MG63 (cell line): ENCODE measurements around the gene RPL27A. TPM values are rescaled to one million over a fixed set of nuclear protein-coding genes. Genes with fewer than 3 reads are reported as not detected.
A peak's percentile ranks its signal among the peaks of the same experiment; 100 is the strongest.

ENCODE experiments used
- DNase-seq: peaks from one replicate; pipeline ENCODE4 v3.0.0-alpha.2; 2020
- H3K27me3 ChIP-seq: fragments of 250-450 bp; sonication (Bioruptor Pico); 2 replicates; pipeline ENCODE4 v1.5.1; 2020; ENCODE audit warnings: mild to moderate bottlenecking, moderate library complexity
- H3K36me3 ChIP-seq: fragments of 250-450 bp; sonication (Bioruptor Pico); 2 replicates; pipeline ENCODE4 v1.5.1; 2020; ENCODE audit warnings: mild to moderate bottlenecking, moderate library complexity
- H3K4me3 ChIP-seq: fragments of 250-450 bp; sonication (Bioruptor Pico); 2 replicates; pipeline ENCODE4 v1.5.1; 2020; ENCODE audit warnings: mild to moderate bottlenecking, moderate library complexity
- H3K9me3 ChIP-seq: fragments of 250-450 bp; sonication (Bioruptor Pico); 2 replicates; pipeline ENCODE4 v1.5.1; 2020; ENCODE audit warnings: mild to moderate bottlenecking, moderate library complexity
- total RNA-seq: library from RNA; depleted of rRNA; stranded (reverse); fragments of >200 nt; shearing (Covaris generic); gene quantifications from 2 replicates; pipeline ENCODE4 v1.2.3, GENCODE V29; 2014; ENCODE audit warnings: low replicate concordance

RPL27A gene
- total RNA-seq, 1 experiment from 2014 or later = 1,350 TPM

DNA sequence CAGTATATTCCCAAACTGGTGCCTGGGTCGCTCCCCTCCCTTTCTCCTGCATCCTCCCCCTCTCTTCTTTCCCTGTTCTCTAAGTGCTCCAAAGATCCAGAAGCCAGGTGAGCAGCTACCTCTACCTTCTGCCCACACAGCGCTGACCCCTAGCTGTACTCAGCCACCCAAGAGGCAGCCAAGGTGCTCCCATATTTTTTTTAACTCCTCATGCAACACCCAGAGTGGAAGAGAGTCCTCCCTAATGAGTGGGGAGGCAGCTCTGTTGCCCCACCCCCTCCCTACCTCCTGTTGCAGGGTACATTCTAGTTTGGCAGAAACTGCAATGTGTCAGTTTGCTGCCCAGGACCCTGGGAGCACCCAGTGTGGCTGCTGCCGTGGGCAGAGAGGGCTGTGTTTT is 40.2 kb downstream of the RPL27A start:
- no peak overlapping the region for H3K4me3 ChIP-seq
- H3K27me3 ChIP-seq = no peaks in the 10 kb centered on the region
- DNase-seq = no peak
- H3K36me3 ChIP-seq = no peaks in the 10 kb centered on the region
- no peaks in the 10 kb centered on the region for H3K9me3 ChIP-seq

DNA sequence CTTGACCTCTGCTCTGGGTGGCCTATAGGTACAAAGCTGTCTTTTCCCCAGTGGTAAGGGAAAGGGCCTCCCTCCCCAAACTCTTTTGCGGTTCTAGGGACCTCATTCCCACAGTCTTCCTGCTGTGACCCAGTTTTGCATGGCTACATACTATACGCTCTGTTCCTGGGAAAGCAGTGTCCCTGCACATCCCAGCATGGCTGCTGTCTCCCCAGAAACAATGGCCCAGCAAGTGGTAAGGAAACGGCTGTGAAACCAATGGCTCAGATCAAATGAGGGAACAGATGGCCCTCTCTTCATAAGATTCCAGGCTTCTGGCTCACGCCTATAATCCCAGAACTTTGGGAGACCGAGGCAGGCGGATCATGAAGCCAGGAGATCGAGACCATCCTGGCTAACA is 41.1 kb downstream of the RPL27A start:
- H3K36me3 ChIP-seq = no peaks in the 10 kb centered on the region

DNA sequence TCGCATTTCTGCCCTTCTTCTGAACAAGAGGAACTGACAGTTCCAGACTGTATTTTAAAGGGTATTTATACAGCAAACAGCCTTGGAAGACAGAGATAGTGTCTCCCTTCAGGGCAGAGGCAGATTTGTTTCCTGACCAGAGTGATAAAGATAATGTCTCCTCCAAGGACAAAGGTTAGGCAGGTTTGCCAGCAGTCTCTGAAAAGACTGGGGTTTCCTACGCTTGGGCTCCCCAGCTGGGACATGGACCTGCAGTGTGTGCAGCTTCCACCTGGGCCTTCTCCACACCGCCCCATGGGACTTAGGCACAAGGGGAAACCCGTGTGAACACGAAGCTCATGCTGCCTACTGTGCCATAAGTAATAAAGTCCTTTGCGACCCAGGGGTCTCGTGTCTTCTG is 42.1 kb downstream of the RPL27A start:
- no peak for DNase-seq
- no peaks in the 10 kb centered on the region for H3K9me3 ChIP-seq
- no peak overlapping the region for H3K4me3 ChIP-seq
- H3K27me3 ChIP-seq = no peaks in the 10 kb centered on the region
- H3K36me3 ChIP-seq = no peaks in the 10 kb centered on the region

More for the DNA sequence above, 41.1 kb downstream of the RPL27A start:
- no peak for DNase-seq
- Histone ChIP-seq H3K4me3 (no peak overlapping the region), H3K9me3 (no peaks in the 10 kb centered on the region), H3K27me3 (no peaks in the 10 kb centered on the region)

DNA sequence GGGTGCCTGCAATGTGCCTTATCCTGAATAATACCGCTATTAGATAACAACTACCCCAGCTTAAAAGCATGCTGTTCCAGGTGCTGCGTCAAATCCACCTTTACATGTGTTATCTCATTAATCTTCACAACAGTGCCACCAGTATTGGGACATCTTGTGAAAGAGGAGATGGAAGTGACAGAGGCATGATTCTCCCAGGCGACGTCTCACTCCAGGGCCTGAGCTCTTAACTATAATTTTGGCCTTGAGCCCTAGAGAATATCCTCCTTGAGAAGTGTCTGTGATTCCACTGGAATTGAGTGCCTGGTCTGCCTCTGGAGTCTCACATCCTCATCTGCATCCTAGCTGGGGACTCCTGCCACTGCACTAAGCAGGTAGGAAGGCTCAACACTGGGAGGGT is 43.8 kb downstream of the RPL27A start:
- Histone ChIP-seq H3K36me3 (peaks cover 2% of the 10 kb centered on the region; the same call in 1 of the 2 replicates), H3K4me3 (no peak overlapping the region), H3K9me3 (no peaks in the 10 kb centered on the region), H3K27me3 (no peaks in the 10 kb centered on the region)
- no peak for DNase-seq

DNA sequence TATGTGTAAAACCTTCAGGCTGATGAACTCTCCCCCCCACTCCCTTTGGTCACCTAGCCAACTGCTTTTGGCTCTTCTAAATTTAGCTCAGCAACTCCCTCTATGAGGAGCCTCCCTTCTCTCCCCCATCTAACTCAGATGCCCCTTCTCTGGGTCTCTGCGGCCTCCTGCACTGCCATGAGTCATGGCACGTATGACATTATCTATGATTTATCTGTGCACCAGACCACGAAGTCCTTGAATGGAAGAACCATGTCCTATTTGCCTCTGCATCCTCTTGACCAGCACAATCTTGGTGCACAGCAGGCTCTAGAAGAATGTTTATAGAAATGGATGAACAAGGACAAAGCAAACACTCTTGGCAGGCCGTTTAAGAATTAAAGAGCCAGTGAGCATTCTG is 46.0 kb downstream of the RPL27A start:
- DNase-seq = no peak
- no peak overlapping the region for H3K4me3 ChIP-seq
- H3K27me3 ChIP-seq = no peaks in the 10 kb centered on the region
- H3K36me3 ChIP-seq = peaks cover 2% of the 10 kb centered on the region; the same call in 1 of the 2 replicates
- H3K9me3 ChIP-seq = no peaks in the 10 kb centered on the region

DNA sequence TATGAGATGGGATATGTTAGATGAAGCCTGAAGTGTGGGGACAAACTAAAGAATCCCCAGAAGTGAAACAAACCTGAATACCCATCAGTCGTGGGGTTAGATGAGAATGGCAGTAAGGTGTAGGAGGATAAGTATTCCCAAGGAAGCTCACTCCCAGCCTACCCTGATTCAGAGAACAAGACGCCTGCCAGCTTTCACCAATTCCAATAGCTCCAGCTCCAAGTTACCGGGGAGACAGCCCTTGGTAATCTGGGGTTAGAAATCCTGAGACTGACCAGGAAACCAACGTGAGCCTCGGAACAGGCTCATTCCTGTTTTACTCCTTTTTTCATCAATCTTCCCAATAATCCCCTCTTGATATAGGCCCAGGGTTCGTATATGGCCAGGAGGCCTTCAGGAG is 46.5 kb downstream of the RPL27A start:
- H3K9me3 ChIP-seq = no peaks in the 10 kb centered on the region
- no peak for DNase-seq
- H3K36me3 ChIP-seq = peaks cover 2% of the 10 kb centered on the region; the same call in 1 of the 2 replicates
- H3K4me3 ChIP-seq = no peak overlapping the region
- no peaks in the 10 kb centered on the region for H3K27me3 ChIP-seq

DNA sequence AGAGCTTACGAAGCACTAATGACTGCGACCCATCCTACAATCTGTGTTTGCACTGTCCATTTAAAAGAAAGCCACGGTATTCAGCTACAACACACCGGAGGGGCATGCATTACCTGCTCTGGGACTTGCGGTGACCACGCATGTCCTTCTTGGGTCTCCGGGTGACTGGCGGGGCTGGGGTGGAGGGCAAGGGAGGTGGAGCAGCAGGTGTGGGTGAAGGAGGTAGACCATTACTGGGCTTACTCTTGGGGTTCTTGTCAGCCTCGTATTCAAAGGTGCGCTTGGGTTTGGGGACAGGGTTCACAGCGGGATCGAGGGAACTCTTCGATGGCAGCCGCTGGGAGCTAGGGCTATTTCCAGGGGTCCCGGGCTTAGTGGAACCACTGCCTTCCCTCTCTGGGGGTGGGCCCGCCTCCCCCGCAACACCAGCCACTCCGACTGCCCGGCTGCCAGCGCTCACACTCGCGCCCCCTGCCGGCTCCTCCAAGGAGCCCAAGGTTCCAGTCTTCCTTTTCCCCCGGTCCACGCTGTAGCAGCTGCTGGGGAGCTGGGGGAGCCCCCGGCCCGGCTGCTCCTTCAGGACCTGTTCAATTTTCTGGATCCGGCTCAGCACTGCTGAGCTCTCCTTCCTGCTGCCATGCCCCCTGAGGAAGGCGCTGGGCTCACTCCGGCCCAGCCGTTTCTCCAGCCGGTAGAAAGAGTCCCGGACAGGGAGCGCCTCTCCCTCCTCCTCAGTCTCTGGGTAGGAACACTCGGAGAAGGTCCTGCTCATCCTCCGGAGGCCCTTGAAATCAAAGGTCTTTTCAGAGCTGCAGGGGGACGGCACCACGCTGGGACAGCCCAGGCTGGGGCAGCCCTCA is 47.5 kb downstream of the RPL27A start:
- no peak overlapping the region for H3K4me3 ChIP-seq
- H3K27me3 ChIP-seq = no peaks in the 10 kb centered on the region
- DNase-seq = no peak
- no peaks in the 10 kb centered on the region for H3K9me3 ChIP-seq
- H3K36me3 ChIP-seq = peaks cover 2% of the 10 kb centered on the region; the same call in 1 of the 2 replicates

DNA sequence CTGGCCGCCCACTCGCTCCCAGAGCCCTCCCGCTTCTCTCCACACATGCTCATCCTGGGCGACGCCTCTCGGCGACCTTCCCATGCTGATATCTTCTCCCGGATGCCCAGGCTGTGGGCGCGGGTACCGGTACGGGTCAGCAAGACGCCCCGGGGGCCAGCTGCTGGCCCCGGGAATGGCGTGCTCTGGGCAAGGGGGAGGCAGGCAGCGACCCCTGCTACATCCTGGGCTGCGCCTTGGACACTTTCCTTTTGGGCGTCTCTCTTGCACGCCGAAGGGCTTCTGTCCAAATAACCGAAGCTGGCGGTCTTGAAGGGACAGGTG is 48.1 kb downstream of the RPL27A start:
- Histone ChIP-seq H3K36me3 (peaks cover 2% of the 10 kb centered on the region; the same call in 1 of the 2 replicates), H3K4me3 (no peak overlapping the region), H3K9me3 (no peaks in the 10 kb centered on the region), H3K27me3 (no peaks in the 10 kb centered on the region)
- no peak for DNase-seq

DNA sequence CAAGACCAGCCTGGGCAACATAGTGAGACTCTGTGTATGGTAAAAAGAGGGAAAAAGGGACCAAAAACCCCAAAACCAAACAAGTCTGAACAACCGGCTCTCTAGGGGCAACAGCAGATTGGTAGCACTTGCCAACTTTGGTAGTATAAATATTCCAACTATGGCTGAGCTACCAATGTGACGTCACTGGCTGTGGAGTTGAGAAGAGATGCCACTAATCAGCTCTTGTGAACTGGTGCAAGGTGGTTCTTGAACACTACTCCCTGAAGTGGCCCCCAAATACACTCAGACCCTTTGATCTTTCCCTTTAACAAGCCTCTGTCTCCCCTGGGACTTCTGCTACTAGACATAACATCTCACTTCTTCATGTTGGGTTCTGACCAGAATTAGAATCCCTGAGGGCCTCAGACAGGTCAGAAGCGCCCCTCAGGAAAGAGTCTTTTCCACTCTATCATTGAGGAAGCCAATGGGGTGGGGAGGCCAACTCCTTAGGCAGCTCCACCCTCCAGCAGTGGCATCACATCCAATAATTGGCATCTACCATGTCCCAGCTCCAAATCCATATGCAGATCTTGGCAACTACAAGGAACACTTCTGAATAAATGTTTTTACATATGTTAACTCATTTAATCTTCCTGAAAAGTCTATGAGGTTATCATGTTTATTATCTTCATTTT is 49.2 kb downstream of the RPL27A start:
- Histone ChIP-seq H3K9me3 (no peaks in the 10 kb centered on the region), H3K4me3 (no peak overlapping the region), H3K36me3 (peaks cover 2% of the 10 kb centered on the region; the same call in 1 of the 2 replicates), H3K27me3 (no peaks in the 10 kb centered on the region)
- no peak for DNase-seq

DNA sequence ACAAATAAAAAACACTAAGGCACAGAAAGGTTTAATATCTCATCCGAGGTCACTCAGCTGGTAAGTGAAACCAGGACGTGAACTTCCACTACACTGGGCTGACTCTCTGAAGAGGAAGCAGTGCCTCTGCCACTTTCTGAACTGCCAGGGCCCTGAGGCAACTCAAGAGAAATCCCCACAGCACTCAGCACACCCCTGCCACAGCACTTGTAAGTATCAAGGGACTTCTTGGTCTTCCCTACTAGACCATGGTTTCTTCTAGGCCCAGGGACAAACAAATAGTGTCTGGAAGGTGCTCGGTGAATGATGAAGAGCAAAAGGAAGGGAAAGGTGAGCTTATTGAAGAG is 49.7 kb downstream of the RPL27A start:
- no peaks in the 10 kb centered on the region for H3K27me3 ChIP-seq
- H3K36me3 ChIP-seq = peaks cover 2% of the 10 kb centered on the region; the same call in 1 of the 2 replicates
- no peak for DNase-seq
- H3K4me3 ChIP-seq = no peak overlapping the region
- no peaks in the 10 kb centered on the region for H3K9me3 ChIP-seq

DNA sequence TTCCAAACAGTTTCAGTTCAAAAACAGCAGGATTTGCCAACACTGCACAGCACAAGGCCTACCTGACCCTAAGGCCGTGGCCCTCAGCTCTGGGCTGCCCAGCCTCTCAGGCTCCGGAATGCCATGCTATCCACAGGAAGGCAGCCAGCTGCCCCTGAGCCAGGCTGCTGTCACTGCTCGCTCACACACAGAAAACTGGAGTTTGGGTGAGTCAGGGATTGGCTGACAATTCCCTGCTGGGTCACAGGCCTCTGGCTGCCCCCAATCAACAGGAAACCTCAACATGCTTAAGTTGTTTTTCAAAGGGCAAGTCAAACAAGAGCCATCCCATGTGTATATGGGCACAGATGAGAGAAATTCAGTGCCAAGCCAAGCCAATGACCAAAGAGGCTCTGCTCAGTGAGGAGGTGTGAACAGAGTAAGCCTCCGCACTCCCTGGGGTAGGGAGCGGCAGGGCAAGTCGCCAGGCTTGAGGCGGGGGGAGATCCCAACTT is 50.2 kb downstream of the RPL27A start:
- no peaks in the 10 kb centered on the region for H3K9me3 ChIP-seq
- H3K36me3 ChIP-seq = peaks cover 2% of the 10 kb centered on the region; the same call in 1 of the 2 replicates
- no peak overlapping the region for H3K4me3 ChIP-seq
- DNase-seq = peak; percentile 98
- no peaks in the 10 kb centered on the region for H3K27me3 ChIP-seq

DNA sequence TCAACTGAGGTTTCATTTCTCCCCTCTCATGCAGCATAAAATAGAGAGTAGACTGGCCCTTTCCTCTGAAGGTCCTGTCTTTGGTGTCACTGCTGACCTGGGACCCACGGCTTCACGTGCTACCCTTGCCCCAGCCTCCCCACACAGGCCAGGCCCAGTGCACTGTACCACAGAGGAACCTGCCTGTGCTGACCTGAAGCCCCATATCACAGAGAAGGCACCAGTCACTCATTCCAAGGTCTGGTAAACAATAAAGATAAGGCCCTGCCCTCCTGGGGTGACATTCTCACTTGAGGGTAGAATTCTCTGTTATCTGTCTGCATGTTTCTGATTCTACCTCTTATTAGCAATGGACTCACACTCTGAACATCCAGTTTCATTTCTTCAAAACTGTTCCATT is 51.3 kb downstream of the RPL27A start:
- H3K9me3 ChIP-seq = no peaks in the 10 kb centered on the region
- no peak for DNase-seq
- H3K27me3 ChIP-seq = no peaks in the 10 kb centered on the region
- H3K36me3 ChIP-seq = peaks cover 2% of the 10 kb centered on the region; the same call in 1 of the 2 replicates
- no peak overlapping the region for H3K4me3 ChIP-seq

DNA sequence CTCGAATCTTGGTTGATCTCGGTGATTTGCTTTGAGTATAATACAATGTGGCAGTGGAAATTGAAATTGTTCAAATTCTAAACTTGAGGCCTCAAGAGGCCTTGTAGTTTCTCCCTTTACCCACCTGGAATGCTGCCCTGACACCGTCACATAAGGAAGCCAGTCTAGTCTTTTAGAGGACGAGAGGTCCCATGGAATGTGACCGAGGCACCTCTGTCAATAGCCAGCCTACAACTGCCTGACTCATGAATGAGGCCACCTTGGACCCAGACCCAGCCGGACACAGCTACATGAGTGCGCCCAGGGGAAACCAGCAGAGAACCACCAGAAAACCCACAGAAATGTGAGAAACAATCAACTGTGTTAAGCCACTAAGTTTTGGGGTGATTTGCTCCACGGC is 52.5 kb downstream of the RPL27A start:
- Histone ChIP-seq H3K27me3 (no peaks in the 10 kb centered on the region), H3K4me3 (no peak overlapping the region), H3K9me3 (no peaks in the 10 kb centered on the region), H3K36me3 (peaks cover 2% of the 10 kb centered on the region; the same call in 1 of the 2 replicates)
- DNase-seq = no peak

DNA sequence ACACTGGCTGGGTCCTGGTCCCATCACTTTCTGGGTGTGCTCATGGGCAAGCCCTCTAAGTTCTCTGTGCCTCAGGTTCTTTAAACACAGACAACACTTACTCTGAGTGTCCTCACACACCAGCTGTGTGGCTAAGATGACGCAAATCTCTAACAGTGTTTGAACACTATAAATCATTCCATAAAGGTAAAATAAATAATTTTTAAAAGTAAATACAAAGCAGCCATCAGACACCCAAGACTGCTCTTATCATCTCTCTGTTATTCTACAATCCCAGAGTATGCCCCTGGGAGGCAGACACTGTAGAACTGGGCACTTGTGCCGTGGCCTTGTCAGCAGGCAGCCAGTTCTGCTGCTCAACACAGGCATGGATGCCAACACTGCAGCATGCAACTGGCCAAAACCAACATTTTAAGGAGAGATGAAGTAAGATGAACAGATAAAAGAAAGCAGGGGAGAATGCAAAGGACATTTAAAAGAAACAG is 56.8 kb downstream of the RPL27A start:
- no peaks in the 10 kb centered on the region for H3K27me3 ChIP-seq
- H3K9me3 ChIP-seq = no peaks in the 10 kb centered on the region
- peak; percentile 58 for DNase-seq
- no peaks in the 10 kb centered on the region for H3K36me3 ChIP-seq
- no peak overlapping the region for H3K4me3 ChIP-seq
